Measurements from ENCODE around the gene TRNAU1AP.

Gene TRNAU1AP

DNA sequence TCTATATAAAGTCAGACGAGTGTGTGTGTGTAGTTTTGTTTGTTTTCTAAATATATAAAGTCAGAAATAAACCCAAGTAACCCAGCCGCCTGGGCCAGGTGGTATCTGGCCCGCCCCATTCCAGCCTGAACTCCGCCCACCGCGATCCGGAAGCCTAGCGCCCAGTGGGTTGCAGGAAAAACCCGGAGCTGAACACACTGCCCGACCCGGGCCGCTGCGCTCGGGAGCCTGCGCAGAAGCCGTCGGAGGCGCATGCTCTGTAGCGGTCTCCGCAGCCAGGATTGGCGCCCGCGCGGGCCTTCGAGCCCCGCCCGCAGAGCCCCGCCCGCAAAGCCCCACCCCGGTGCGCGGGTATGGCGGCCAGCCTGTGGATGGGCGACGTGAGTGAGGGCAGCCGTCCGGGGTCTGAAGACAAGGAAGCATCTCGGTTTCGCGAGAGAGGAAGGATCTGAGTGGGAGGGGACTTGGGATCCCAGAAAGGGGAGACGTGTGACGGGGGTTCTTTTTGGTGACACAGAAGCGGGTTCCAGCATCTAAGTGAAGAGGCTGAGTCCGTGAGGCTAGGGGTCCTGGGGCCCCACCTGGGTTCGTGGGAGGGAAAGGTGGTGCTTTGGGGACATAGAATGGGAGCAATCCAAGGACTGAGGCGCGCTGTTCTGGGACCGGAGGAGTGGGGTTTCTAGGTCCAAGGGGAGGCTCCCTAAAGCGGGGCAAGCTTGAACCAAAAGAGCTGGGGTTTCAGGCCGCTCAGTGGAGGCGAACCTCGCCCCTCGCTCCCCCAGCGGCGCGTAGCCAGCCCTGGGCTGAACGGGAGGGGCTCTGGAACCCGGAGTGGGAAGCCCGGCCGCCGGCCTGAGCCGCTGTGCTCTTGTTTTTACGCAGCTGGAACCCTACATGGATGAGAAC is at the start of gene TRNAU1AP:
Gene TRNAU1AP, plus strand, starts transcription at position 328 of the 906 bp plus-strand sequence. Its CDS starts 26 bp downstream, at position 354.
- H3K4me3 ChIP-seq (ENCODE audit: low read depth, low read length): peak within 1 kb of the TSS; percentile 89
- TF ChIP-seq, protein P1, sequence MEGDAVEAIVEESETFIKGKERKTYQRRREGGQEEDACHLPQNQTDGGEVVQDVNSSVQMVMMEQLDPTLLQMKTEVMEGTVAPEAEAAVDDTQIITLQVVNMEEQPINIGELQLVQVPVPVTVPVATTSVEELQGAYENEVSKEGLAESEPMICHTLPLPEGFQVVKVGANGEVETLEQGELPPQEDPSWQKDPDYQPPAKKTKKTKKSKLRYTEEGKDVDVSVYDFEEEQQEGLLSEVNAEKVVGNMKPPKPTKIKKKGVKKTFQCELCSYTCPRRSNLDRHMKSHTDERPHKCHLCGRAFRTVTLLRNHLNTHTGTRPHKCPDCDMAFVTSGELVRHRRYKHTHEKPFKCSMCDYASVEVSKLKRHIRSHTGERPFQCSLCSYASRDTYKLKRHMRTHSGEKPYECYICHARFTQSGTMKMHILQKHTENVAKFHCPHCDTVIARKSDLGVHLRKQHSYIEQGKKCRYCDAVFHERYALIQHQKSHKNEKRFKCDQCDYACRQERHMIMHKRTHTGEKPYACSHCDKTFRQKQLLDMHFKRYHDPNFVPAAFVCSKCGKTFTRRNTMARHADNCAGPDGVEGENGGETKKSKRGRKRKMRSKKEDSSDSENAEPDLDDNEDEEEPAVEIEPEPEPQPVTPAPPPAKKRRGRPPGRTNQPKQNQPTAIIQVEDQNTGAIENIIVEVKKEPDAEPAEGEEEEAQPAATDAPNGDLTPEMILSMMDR (IDR thresholded peaks at IDR 0.05; ENCODE audit: low read depth, low read length, missing control alignments): no peak
- peak; percentile 87 for DNase-seq (ENCODE audit: low read depth)

- DNase-seq (ENCODE audit: low read depth): no peak
- TF ChIP-seq, protein P1 (IDR thresholded peaks at IDR 0.05; ENCODE audit: low read depth, low read length, missing control alignments): no peak
- no peak overlapping the region for H3K4me3 ChIP-seq (ENCODE audit: low read depth, low read length)
Measured at GRCh38 chr1:28503117-28503516, 49.8 kb upstream of the TRNAU1AP start.

GRCh38 chr1:28505406-28506187 is 47.3 kb upstream of the TRNAU1AP start, which contains the start of gene RCC1:
TSS of gene RCC1 (plus strand) at chr1:28506043. CDS start at chr1:28529867, 23,824 bp downstream.
- TF ChIP-seq, protein P1 (IDR thresholded peaks at IDR 0.05; ENCODE audit: low read depth, low read length, missing control alignments): no peak
- H3K4me3 ChIP-seq (ENCODE audit: low read depth, low read length): peak within 1 kb of the TSS; percentile 93
- DNase-seq (ENCODE audit: low read depth): peak; percentile 98

GRCh38 chr1:28506907-28507246 is 46.0 kb upstream of the TRNAU1AP start:
- H3K4me3 ChIP-seq (ENCODE audit: low read depth, low read length): peak overlapping the region; percentile 93
- TF ChIP-seq, protein P1 (IDR thresholded peaks at IDR 0.05; ENCODE audit: low read depth, low read length, missing control alignments): no peak
- DNase-seq (ENCODE audit: low read depth): no peak

- no peak for DNase-seq (ENCODE audit: low read depth)
- H3K4me3 ChIP-seq (ENCODE audit: low read depth, low read length): peak overlapping the region; percentile 93
- TF ChIP-seq, protein P1 (IDR thresholded peaks at IDR 0.05; ENCODE audit: low read depth, low read length, missing control alignments): no peak
Measured at GRCh38 chr1:28507247-28507645, 45.6 kb upstream of the TRNAU1AP start.

GRCh38 chr1:28507646-28508434 is 45.0 kb upstream of the TRNAU1AP start:
- TF ChIP-seq, protein P1 (IDR thresholded peaks at IDR 0.05; ENCODE audit: low read depth, low read length, missing control alignments): no peak
- peak overlapping the region; percentile 93 for H3K4me3 ChIP-seq (ENCODE audit: low read depth, low read length)
- no peak for DNase-seq (ENCODE audit: low read depth)

Data from GM12864 (cell line).